Dendritic cell treated with granulocyte-macrophage colony-stimulating factor and Interleukin-4, amounts not matched to agents 40 ng/mL and 50 ng/mL, for 4 days (primary cell): Measurements from ENCODE around the gene CAVIN2.
"Not testable (repeated sequence)": the region's sequence is repeated elsewhere in the genome, so short reads cannot be mapped to it uniquely, and the experiment has no call there.

ENCODE experiments used
- H3K27ac Mint-ChIP-seq: one replicate; pipeline ENCODE4 v1.8.0; 2022; ENCODE audit warnings: mild to moderate bottlenecking, mixed read lengths
- H3K27me3 Mint-ChIP-seq: one replicate; pipeline ENCODE4 v1.8.0; 2022; ENCODE audit warnings: mild to moderate bottlenecking, mixed read lengths
- H3K36me3 Mint-ChIP-seq: one replicate; pipeline ENCODE4 v1.8.0; 2022; ENCODE audit warnings: low read depth, mixed read lengths
- H3K4me1 Mint-ChIP-seq: one replicate; pipeline ENCODE4 v1.8.0; 2022; ENCODE audit warnings: low read depth, mixed read lengths
- H3K4me3 Mint-ChIP-seq: one replicate; pipeline ENCODE4 v1.8.0; 2022; ENCODE audit warnings: mild to moderate bottlenecking, moderate library complexity, mixed read lengths
- H3K9me3 Mint-ChIP-seq: one replicate; pipeline ENCODE4 v1.8.0; 2022; ENCODE audit warnings: mixed read lengths
- intact Hi-C: fragments of 100-400 bp; cut with micrococcal nuclease; formaldehyde crosslinking; loops from one replicate; pipeline ENCODE4 v1.15.0; 2022

The CAVIN2 gene

DNA sequence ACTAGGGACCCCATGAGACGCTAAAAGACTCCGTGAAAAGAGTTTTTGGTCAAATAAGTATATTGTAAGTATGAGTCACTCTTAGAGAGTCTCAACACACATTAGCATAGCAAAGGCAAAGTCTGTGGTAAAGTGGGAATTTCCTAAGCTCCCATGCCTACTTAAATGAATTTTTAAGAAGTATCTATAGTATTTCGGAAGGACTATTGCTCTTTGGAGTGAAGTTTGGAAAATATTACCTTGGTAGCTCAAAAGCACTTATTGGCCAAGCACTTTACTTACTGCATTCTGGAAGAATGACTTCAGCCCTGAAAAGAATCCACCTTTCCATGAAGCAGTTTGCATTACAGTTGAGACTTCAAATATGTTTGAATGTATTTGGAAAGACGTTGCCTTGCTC lies 57.1 kb downstream of the CAVIN2 start:
- Mint-ChIP-seq H3K4me1 (peaks cover 25% of the 10 kb centered on the region), H3K9me3 (no peaks in the 10 kb centered on the region), H3K27me3 (no peaks in the 10 kb centered on the region), H3K36me3 (no peaks in the 10 kb centered on the region), H3K4me3 (no peak overlapping the region), H3K27ac (no peak overlapping the region)
- intact Hi-C loops = no loop called here

DNA sequence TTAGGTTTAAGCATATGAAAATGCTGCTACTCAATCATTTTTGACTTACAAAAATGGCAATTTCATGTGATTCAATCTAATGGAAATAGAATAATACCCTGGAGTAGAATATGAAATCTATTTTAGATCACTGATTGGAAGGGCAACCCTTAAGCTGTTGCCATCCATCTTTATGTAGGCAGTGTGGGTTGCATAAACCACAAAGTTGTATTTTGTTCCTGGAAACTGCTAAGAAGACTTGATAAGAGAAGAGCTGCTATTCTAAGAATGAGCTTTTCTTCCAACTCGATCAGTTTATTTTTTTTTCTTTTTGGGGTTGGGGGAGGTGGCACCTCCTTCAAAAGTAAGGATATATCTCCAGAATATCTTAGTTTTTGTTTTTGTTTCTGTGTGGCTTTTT lies 60.2 kb downstream of the CAVIN2 start:
- Mint-ChIP-seq H3K9me3 (no peaks in the 10 kb centered on the region), H3K4me3 (peak overlapping the region; percentile 60), H3K27ac (no peak overlapping the region), H3K36me3 (no peaks in the 10 kb centered on the region), H3K4me1 (peaks cover 17% of the 10 kb centered on the region), H3K27me3 (no peaks in the 10 kb centered on the region)
- intact Hi-C loops = no loop called here

DNA sequence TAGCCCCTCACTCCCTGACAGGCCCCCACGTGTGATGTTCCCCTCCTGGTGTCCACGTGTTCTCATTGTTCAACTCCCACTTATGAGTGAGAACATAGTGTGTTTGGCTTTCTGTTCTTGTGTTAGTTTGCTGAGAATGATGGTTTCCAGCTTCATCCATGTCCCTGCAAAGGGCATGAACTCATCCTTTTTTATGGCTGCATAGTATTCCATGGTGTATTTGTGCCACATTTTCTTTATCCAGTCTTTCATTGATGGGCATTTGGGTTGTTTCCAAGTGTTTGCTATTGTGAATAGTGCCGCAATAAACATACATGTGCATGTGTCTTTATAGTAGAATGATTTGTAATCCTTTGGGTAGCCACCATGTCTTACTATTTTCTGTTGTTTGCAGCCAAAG lies 61.2 kb downstream of the CAVIN2 start:
- H3K36me3 Mint-ChIP-seq, H3K4me3 Mint-ChIP-seq, H3K9me3 Mint-ChIP-seq, intact Hi-C loops, H3K27ac Mint-ChIP-seq, H3K27me3 Mint-ChIP-seq: not testable (repeated sequence)
- H3K4me1 Mint-ChIP-seq = peaks cover 17% of the 10 kb centered on the region
